ENCODE measurements around the gene MME. TPM values are rescaled to one million over a fixed set of nuclear protein-coding genes. Genes with fewer than 3 reads are reported as not detected.

MME gene
- total and polyA plus RNA-seq, 2 of the 8 experiments (the other 6 are each of a cell fraction or from before 2014, with no cell fraction given): 5.0 to 39.6 TPM

GRCh38 chr3:155208183-155208800, 128.2 kb downstream of the MME start:
- Histone ChIP-seq H3K4ac (replicated peaks; ENCODE audit: insufficient read length, low read depth, low read length) (no peak overlapping the region), H3K79me1 (ENCODE audit: low read depth, low read length) (no peaks in the 10 kb centered on the region), H4K20me1 (replicated peaks in 1 of 2; ENCODE audit: control insufficient read depth in 1 of 2, insufficient read depth in 2 of 2, low read length in 2 of 2) (no peaks in the 10 kb centered on the region), H3K4me2 (ENCODE audit: insufficient read depth in 1 of 2, low read depth in 2 of 2, low read length in 2 of 2) (no peak overlapping the region), H2BK120ac (replicated peaks; ENCODE audit: low read depth, low read length) (no peak overlapping the region), H3K27me3 (replicated peaks in 1 of 4; ENCODE audit: control insufficient read depth in 3 of 4, extremely low read depth in 1 of 4, insufficient read depth in 3 of 4, low read length in 3 of 4) (no peaks in the 10 kb centered on the region), H3K27ac (ENCODE audit: low read depth, low read length) (no peak overlapping the region), H3K4me1 (replicated peaks in 1 of 4; ENCODE audit: control insufficient read depth in 3 of 4, insufficient read depth in 4 of 4, low read length in 3 of 4) (no peaks in the 10 kb centered on the region), H3K23ac (ENCODE audit: insufficient read length) (no peak overlapping the region), H3K14ac (ENCODE audit: insufficient read length) (no peak overlapping the region), H2BK12ac (ENCODE audit: low read depth, low read length) (no peak overlapping the region), H3K56ac (replicated peaks; ENCODE audit: insufficient read length, low read depth, low read length) (no peak overlapping the region), H3K4me3 (ENCODE audit: extremely low read depth in 1 of 4, insufficient read depth in 2 of 4, low read depth in 3 of 4, low read length in 4 of 4) (no peak overlapping the region), H2BK20ac (ENCODE audit: low read length) (no peak overlapping the region), H3K79me2 (ENCODE audit: control insufficient read depth in 1 of 2, insufficient read depth in 2 of 2, low read length in 2 of 2) (no peaks in the 10 kb centered on the region), H2AFZ (ENCODE audit: low read length) (no peak overlapping the region), H4K5ac (ENCODE audit: insufficient read length, low read depth, low read length) (no peak overlapping the region), H3K36me3 (ENCODE audit: control insufficient read depth in 2 of 4, insufficient read depth in 4 of 4, low read length in 3 of 4) (no peaks in the 10 kb centered on the region), H2AK5ac (ENCODE audit: low read depth, low read length) (no peak overlapping the region), H3K23me2 (ENCODE audit: low read depth, low read length) (no peaks in the 10 kb centered on the region; the same call in 1 of the 2 replicates), H3K9ac (replicated peaks in 1 of 4; ENCODE audit: extremely low read depth in 1 of 4, low read depth in 3 of 4, low read length in 3 of 4) (no peak overlapping the region), H3K9me3 (ENCODE audit: insufficient read depth in 2 of 2, low read depth in 1 of 2, low read length in 1 of 2) (no peaks in the 10 kb centered on the region), H2BK15ac (ENCODE audit: low read length) (no peak overlapping the region), H3K18ac (ENCODE audit: extremely low read depth, low read length) (no peak overlapping the region), H4K8ac (ENCODE audit: extremely low read depth, insufficient read depth, low read length) (no peak overlapping the region), H4K91ac (replicated peaks; ENCODE audit: insufficient read length, low read length) (no peak overlapping the region), H2BK5ac (ENCODE audit: low read depth, low read length) (no peak overlapping the region)
- ChIA-PET POLR2A (ENCODE audit: partially characterized antibody) (no interaction called here), CTCF (ENCODE audit: partially characterized antibody) (no interaction called here)
- TF ChIP-seq RAD21 (IDR thresholded peaks at IDR 0.05 in 1 of 2, conservative IDR thresholded peaks at IDR 0.05 in 1 of 2; ENCODE audit: low read depth in 2 of 2, low read length in 2 of 2): no peak
- no peak for TF ChIP-seq HDAC6 (IDR thresholded peaks at IDR 0.05; ENCODE audit: low read depth, low read length)
- TF ChIP-seq TBP (IDR thresholded peaks at IDR 0.05; ENCODE audit: low read depth, low read length): no peak
- no peak for TF ChIP-seq EZH2 (IDR thresholded peaks at IDR 0.05; ENCODE audit: low read depth, low read length, severe bottlenecking)
- no peak for TF ChIP-seq RXRA (IDR thresholded peaks at IDR 0.05; ENCODE audit: insufficient read depth, low read depth, low read length)
- TF ChIP-seq JUND (IDR thresholded peaks at IDR 0.05; ENCODE audit: low read length): no peak
- TF ChIP-seq KDM5A (IDR thresholded peaks at IDR 0.05; ENCODE audit: low read length): no peak
- no peak for TF ChIP-seq SIN3A (conservative IDR thresholded peaks at IDR 0.05 in 1 of 2, IDR thresholded peaks at IDR 0.05 in 1 of 2; ENCODE audit: low read depth in 1 of 2, low read length in 2 of 2)
- TF ChIP-seq SP4 (IDR thresholded peaks at IDR 0.05; ENCODE audit: low read length): no peak
- no peak for TF ChIP-seq TAF7 (optimal IDR thresholded peaks at IDR 0.05; ENCODE audit: borderline replicate concordance, low read depth, low read length)
- TF ChIP-seq KDM1A (IDR thresholded peaks at IDR 0.05; ENCODE audit: borderline replicate concordance, low read length): no peak
- no peak for DNase-seq (ENCODE audit: low read depth in 1 of 2, low spot score in 2 of 2)
- WGBS, 2 experiments (ENCODE audit: extremely low coverage in 1 of 2, insufficient coverage in 1 of 2, insufficient read length in 1 of 2, insufficient replicate concordance in 2 of 2, low coverage in 1 of 2, low lambda C conversion rate in 2 of 2, missing lambda C conversion rate in 1 of 2): 91% methylated on average over 4 of the region's 4 CpGs; no CpG with 5 or more reads in 1 of the 2 experiments
- no peak for FAIRE-seq

Data from H1 (cell line).